AG04449 (cell line): ENCODE measurements around the gene CLOCK.

Experiments
- CTCF ChIA-PET: fragments of 350-600 bp; formaldehyde crosslinking; extraction: SDS; loops from one replicate; lab custom pipeline; 2021; ENCODE audit warnings: antibody characterized with exemption; lab: Yijun Ruan, JAX
- POLR2A ChIA-PET: fragments of 400-600, 350-600 bp; formaldehyde crosslinking; extraction: SDS; loops from one replicate; lab custom pipeline; 2020; ENCODE audit warnings: antibody characterized with exemption, inconsistent platforms; lab: Yijun Ruan, JAX
- DNase-seq: peaks from one replicate; pipeline ENCODE4 v3.0.0-alpha.2; 2010; ENCODE audit warnings: low read depth, low spot score
- H3K4me3 ChIP-seq: 2 replicates; pipeline ENCODE4 v1.5.1; 2011; ENCODE audit warnings: low read depth, mild to moderate bottlenecking, control low read depth, low read length
- CTCF ChIP-seq: IDR thresholded peaks from one replicate; pipeline ENCODE4 v1.5.1; 2011; ENCODE audit warnings: mild to moderate bottlenecking, moderate library complexity, low read length, control low read depth, inconsistent platforms; ENCODE audit not compliant: insufficient read depth; ENCODE audit errors: missing control alignments

The CLOCK gene

DNA sequence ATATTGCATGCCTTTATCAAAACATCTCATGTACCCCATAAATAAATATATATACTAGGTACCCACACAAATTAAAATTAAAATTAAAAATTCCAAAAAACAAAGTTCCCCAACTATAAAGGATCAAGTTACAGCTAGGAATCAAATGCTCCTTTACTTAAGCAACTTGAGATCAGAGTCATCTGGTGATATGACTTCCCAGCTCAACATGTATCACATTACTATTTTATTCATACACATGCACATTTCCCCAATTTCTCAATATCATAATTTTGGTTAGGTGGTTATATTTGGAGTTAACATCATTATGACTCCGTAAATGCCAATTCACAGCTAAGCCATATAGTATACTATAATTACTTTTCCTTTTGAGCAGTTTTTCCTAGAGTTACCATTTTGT lies 60.9 kb downstream of the CLOCK start:
- ChIA-PET CTCF (interaction anchor here (0.9 kb wide), 1 partner anchor 8 kb away, joined by 3 read pairs; no protein-coding TSS in a partner anchor), POLR2A (no interaction called here)
- no peak overlapping the region for H3K4me3 ChIP-seq
- DNase-seq, result no peak
- no peak for TF ChIP-seq CTCF

GRCh38 chr4:55483315-55483714 lies 63.4 kb downstream of the CLOCK start:
- DNase-seq, result no peak
- ChIA-PET POLR2A (no interaction called here), CTCF (interaction anchor here (1.0 kb wide), 1 partner anchor 62 kb away, joined by 3 read pairs; no protein-coding TSS in a partner anchor)
- H3K4me3 ChIP-seq, result no peak overlapping the region
- TF ChIP-seq CTCF, result no peak

DNA sequence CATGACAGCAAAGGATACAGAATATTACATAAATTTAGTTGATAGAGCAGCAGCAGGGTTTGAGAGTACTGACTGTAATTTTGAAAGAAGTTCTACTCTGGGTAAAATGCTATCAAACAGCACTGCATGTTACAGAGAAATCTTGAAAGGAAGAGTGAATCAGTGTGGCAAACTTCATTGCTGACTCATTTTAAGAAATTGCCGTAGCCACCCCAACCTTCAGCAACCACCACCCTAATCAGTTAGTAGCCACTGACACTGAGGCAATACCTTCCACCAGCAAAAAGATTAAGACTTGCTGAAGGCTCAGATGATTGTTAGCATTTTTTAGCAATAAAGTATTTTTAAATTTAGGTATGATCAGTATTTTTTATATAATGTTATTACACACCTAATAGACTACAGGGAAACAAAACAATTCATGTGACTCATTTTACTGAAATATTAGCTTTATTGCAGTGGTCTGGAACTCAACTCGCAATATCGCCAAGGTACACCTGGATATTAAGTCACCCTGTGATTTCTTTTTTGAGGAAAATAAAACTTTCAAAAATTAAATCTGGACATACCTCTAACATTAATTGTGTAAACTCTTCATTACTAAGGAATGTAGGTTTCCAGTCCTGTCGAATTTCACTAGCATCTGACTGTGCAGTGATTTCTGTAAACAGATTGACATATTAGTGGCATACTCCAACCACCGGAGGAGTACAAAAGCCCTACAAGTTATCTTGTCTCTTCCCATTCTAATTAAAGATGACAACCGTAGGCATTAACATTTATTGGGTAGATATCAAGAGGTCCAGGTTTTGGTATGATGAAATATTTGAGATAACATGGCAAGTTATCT lies 71.1 kb downstream of the CLOCK start:
- no peak overlapping the region for H3K4me3 ChIP-seq
- no peak for TF ChIP-seq CTCF
- DNase-seq, result peak; percentile 40
- CTCF ChIA-PET, result interaction anchor here (1.0 to 1.5 kb wide), 2 partner anchors 27 to 128 kb away, joined by 3 read pairs; no protein-coding TSS in a partner anchor
- POLR2A ChIA-PET, result no interaction called here

DNA sequence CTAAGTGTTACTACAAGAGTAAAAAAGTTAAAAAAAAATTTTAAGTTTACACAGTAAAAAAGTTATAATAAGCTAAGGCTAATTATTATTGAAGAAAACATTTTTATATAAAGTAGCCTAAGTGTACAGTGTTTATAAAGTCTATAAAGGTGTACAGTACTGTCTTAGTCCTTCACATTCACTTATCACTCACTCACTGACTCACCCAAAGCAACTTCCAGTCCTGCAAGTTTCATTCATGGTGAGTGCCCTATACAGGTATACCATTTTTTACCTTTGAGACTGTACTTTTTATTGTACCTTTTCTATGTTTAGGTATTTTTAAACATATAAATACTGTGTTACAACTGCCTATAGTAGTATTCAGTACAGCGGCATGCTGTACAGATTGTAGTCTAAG lies 76.7 kb downstream of the CLOCK start:
- no peak overlapping the region for H3K4me3 ChIP-seq
- ChIA-PET CTCF (no interaction called here), POLR2A (no interaction called here)
- TF ChIP-seq CTCF, result no peak
- DNase-seq, result no peak

- H3K4me3 ChIP-seq, result no peak overlapping the region
- ChIA-PET POLR2A (no interaction called here), CTCF (no interaction called here)
- no peak for TF ChIP-seq CTCF
- no peak for DNase-seq
These were observed 78.0 kb downstream of the CLOCK start for GRCh38 chr4:55468724-55469123.

GRCh38 chr4:55466001-55466400 lies 80.7 kb downstream of the CLOCK start:
- no peak for TF ChIP-seq CTCF
- no peak for DNase-seq
- ChIA-PET CTCF (no interaction called here), POLR2A (no interaction called here)
- no peak overlapping the region for H3K4me3 ChIP-seq
